GM15510 (cell line): ENCODE data around the gene MGAT5.

Experiments used
- POLR2A ChIP-seq: IDR thresholded peaks from 3 replicates; pipeline ENCODE4 v1.6.1; 2011; ENCODE audit warnings: borderline replicate concordance; ENCODE audit not compliant: insufficient read length; ENCODE audit errors: extremely low read depth

The MGAT5 gene

GRCh38 chr2:134225173-134225572 is 28.7 kb upstream of the MGAT5 start:
- no peak for TF ChIP-seq POLR2A

- no peak for TF ChIP-seq POLR2A
These were observed 28.0 kb upstream of the MGAT5 start for GRCh38 chr2:134225841-134226240.

- TF ChIP-seq POLR2A, result no peak
These were observed 27.3 kb upstream of the MGAT5 start for GRCh38 chr2:134226601-134227000.

DNA sequence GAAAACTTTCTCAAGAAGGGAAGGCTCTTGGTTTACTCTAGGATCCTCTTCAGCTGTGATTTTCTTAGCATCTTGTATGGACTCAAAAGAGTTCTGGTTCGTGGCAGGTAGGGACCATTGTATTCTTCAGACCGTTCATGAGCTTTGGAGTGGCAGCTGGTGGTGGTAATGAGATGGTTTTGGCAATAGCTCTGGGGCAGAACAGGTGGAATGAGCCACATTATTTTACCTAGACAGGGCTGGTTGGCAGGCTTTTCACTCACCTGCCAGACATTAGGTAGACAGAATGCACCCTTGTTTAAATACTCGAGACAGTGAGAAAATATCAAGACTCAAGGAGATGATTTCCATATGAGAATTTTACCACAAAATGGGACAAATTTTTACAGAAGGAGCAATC is 26.2 kb upstream of the MGAT5 start:
- no peak for TF ChIP-seq POLR2A

DNA sequence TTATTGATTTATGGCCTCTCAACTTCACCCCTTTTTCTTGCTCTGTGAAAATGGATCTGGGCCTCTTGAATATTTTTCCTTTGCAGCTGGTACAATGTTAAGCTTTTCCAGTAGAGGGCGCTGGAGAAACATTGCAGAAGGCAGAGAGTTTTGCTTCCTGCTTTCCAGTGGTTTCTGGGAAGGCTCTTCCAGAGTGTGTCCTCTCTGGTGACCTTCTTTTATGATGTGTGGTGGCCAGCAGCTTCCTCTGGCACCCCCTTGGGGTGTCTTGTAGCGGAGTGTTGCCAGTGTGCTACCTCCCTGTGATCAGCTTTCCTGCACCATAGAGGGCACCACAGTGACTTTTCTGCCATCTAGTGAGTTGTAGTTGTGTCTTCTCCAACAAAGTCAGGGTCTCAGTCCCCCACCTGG is 25.4 kb upstream of the MGAT5 start:
- TF ChIP-seq POLR2A, result no peak

DNA sequence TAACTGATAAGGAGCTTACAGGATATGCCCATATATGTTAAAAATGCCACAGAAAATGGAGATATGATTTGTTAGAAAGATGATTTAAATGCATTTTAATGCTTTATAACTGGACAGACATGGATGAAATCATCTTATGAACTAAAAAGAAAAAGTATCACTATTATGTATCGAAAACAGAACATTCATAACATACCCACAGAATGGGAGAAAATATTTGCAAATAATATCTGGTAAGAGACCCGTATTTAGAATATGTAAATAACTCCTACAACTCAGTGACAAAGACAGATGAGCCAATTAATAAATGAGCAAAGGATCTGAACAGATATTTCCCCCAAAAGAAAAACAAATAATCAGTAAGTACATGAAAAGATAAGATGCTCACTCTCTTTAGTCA is 24.3 kb upstream of the MGAT5 start:
- TF ChIP-seq POLR2A, result no peak

- no peak for TF ChIP-seq POLR2A
These were observed 23.0 kb upstream of the MGAT5 start for GRCh38 chr2:134230885-134231284.

DNA sequence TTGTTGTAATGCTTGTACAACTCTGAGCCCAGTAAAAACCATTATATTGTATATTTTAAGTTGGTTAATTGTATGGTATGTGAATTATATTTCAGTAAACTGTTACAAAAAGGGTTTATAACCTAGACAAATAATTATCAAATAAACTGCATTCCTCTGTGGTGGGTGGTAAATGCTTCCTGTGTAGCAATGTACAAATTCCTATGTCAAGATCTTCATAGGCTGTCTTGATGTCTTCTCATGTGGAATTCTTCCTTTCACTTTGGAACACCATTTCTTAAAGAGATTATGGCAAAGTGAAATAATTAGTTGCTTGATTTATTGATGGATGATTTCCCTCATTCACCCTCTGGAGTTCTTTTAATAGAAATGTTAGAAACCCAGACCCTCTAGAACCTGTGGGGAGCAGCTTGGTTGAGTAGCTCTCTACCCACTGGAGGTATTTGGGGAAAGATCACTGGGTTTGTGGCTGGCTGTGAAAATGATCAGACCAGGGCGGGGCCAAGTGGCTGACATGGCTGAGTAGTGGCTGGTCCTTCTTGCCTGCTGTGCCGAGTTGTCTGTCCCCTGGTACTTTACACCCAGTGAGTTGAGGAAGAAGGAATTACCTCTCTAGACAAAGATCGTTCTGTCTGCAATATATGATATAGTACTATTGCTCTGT is 22.4 kb upstream of the MGAT5 start:
- TF ChIP-seq POLR2A, result no peak

GRCh38 chr2:134231965-134232340 is 21.9 kb upstream of the MGAT5 start:
- TF ChIP-seq POLR2A, result no peak

- no peak for TF ChIP-seq POLR2A
These were observed 21.4 kb upstream of the MGAT5 start for GRCh38 chr2:134232461-134232860.

- no peak for TF ChIP-seq POLR2A
These were observed 20.8 kb upstream of the MGAT5 start for GRCh38 chr2:134232868-134233727.

- no peak for TF ChIP-seq POLR2A
These were observed 20.1 kb upstream of the MGAT5 start for GRCh38 chr2:134233728-134234136.

DNA sequence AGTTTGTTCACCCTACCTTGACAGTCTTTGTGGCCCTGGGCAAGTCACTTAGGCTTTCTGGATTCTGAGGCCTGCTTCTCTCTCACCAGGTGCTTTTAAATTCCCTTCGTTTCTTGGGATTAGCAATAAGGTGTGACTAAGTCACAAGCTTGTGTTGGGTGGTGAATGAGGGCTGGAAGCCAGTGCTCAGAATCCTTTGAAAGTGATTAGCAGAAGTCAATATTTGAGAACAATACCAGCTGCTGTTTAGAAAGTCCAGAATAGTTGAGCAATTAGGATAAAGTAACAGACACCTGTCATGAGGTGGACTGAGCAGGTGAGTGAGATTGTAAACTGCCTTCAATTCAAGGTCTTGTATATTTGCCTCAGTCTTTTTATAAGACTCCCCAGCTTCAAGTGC is 19.3 kb upstream of the MGAT5 start:
- no peak for TF ChIP-seq POLR2A

GRCh38 chr2:134235510-134236144 is 18.2 kb upstream of the MGAT5 start:
- no peak for TF ChIP-seq POLR2A

DNA sequence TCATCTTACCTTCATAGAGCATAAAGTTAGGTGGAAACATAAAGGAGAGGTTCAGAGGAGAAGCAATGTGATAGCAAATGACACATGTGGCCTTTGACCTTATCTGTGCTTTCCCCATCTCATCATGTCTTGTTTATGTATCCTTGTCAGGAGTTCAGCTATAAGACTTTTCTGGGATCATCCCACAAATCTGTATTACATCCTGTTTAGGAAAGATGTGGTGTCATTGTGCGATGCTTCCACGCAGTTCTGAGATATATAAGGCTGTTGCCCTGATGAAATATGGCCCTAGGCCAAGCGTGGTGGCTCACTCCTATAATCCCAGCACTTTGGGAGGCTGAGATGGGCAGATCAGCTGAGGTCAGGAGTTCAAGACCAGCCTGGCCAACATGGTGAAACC is 15.5 kb upstream of the MGAT5 start:
- TF ChIP-seq POLR2A, result no peak

DNA sequence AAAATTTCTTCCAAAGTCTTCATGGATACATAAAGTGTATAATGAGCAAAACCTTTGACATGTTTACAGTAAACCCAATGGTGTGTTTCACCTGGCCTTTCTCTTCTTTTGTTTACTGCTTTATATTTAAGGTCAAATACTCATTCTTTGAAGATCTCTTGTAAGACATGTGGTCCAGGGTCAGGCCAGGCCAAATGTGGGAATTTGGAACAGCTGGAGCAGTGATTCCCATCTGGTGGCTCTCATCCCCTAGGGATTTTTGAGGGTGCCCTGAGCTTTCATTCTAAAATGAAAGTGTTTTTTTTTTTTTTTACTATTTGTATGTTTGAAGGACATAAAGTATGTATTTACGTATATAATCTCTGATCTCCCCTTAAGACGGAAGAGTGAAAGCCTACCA is 13.8 kb upstream of the MGAT5 start:
- TF ChIP-seq POLR2A, result no peak

DNA sequence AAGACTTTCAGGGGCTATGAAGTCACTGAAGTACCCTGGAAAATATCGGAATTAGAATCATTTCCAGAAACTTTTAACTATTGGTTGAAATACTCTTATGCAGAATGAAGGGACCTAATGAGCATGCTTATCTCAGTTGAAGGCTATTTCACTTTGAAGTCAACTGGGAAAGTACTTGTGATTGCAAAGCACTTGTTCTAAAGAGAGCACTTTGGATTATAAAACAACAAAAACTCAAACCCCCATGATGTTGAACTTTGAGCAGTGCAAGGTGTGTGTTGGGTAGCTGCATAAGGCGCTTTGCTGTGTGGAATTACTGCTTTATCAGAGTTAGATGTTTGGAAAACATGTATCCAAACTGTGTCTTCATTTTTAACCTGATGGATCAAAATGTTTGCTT is 12.0 kb upstream of the MGAT5 start:
- no peak for TF ChIP-seq POLR2A

- no peak for TF ChIP-seq POLR2A
These were observed 10.6 kb upstream of the MGAT5 start for GRCh38 chr2:134243244-134243643.
